Measurements from ENCODE around the gene TSSC4.

GRCh38 chr11:2380396-2380795 lies 20.2 kb upstream of the TSSC4 start:
- TF ChIP-seq POLR2A (IDR thresholded peaks at IDR 0.05; ENCODE audit: low read length) (no peak), GATA1 (IDR thresholded peaks at IDR 0.05; ENCODE audit: low read depth, low read length) (no peak)
